Transverse colon (tissue), 4 donors: Measurements from ENCODE around the gene PRDM2.

Source experiments
- EP300 ChIP-seq: sonication (generic); formaldehyde crosslinking; IDR thresholded peaks from one replicate; pipeline ENCODE4 v1.6.1; 2017; ENCODE audit warnings: antibody characterized with exemption, low read depth
- POLR2A ChIP-seq: fragments of 450-650 bp; IDR thresholded peaks from one replicate; pipeline ENCODE4 v1.6.1; 2016; ENCODE audit warnings: antibody characterized with exemption, mild to moderate bottlenecking, moderate library complexity
- POLR2AphosphoS5 ChIP-seq, 3 donors: sonication (generic); formaldehyde crosslinking; IDR thresholded peaks; one replicate each; pipeline ENCODE4 v1.6.1; 2016; ENCODE audit warnings: antibody characterized with exemption in 3 of 3
- TF ChIP-seq, protein P1 (sequence below), 5 experiments: fragments of 200-600 bp in 3 of 5; fragments of 450-650 bp in 2 of 5; sonication (generic) in 3 of 5; IDR thresholded peaks; 1 replicate in 2 of 5; 2 replicates in 3 of 5; pipeline ENCODE4 v1.5.1; 2016 to 2017; ENCODE audit warnings: antibody characterized with exemption in 5 of 5, inconsistent platforms in 3 of 5, mild to moderate bottlenecking in 2 of 5, moderate library complexity in 1 of 5

DNA sequence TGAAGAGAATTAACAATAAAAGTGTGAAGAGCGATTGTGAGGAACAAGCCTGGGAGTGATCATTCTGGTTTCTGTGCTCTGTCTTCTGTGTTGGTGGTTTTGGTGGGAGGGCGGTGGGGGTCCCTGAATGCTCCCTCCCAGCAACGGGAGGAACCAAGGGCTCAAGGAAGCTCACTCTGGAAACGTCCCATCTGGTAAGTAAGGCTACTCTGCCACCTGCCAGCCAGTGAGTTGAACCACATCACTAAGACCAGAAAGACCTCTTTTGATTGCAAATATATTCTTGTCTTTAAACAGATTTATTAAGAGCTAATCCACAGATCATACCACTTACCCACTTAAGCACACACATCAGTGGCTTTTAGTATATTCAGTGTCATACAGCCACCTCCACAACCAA lies 125.0 kb downstream of the PRDM2 start:
- TF ChIP-seq, protein P1, sequence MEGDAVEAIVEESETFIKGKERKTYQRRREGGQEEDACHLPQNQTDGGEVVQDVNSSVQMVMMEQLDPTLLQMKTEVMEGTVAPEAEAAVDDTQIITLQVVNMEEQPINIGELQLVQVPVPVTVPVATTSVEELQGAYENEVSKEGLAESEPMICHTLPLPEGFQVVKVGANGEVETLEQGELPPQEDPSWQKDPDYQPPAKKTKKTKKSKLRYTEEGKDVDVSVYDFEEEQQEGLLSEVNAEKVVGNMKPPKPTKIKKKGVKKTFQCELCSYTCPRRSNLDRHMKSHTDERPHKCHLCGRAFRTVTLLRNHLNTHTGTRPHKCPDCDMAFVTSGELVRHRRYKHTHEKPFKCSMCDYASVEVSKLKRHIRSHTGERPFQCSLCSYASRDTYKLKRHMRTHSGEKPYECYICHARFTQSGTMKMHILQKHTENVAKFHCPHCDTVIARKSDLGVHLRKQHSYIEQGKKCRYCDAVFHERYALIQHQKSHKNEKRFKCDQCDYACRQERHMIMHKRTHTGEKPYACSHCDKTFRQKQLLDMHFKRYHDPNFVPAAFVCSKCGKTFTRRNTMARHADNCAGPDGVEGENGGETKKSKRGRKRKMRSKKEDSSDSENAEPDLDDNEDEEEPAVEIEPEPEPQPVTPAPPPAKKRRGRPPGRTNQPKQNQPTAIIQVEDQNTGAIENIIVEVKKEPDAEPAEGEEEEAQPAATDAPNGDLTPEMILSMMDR (IDR thresholded peaks at IDR 0.05), result no peak
- TF ChIP-seq POLR2AphosphoS5 (IDR thresholded peaks at IDR 0.05) (no peak), POLR2A (no peak), EP300 (no peak)
